Subcutaneous adipose tissue (tissue), 4 donors: ENCODE data around the gene ALOX12B. TPM values are rescaled to one million over a fixed set of nuclear protein-coding genes. Genes with fewer than 3 reads are reported as not detected.

Source experiments
- CTCF ChIP-seq: fragments of 450-650 bp; IDR thresholded peaks from one replicate; pipeline ENCODE4 v1.5.1; 2016; ENCODE audit warnings: low read depth, mild to moderate bottlenecking, control low read depth, antibody characterized with exemption, moderate library complexity
- total RNA-seq, 4 donors: library from RNA; depleted of rRNA; stranded (reverse); fragments of >200 nt; gene quantifications; one replicate each; pipeline ENCODE4 v1.1.0, GENCODE V29; 2016

ALOX12B gene
- total RNA-seq, 4 donors from 2014 or later = not detected

GRCh38 chr17:8046306-8046928 is 41.1 kb downstream of the ALOX12B start:
- TF ChIP-seq CTCF = no peak

GRCh38 chr17:8044819-8045810 is 42.4 kb downstream of the ALOX12B start:
- TF ChIP-seq CTCF = no peak

GRCh38 chr17:8041979-8042378 is 45.5 kb downstream of the ALOX12B start:
- TF ChIP-seq CTCF = no peak

GRCh38 chr17:8041249-8041928 is 46.1 kb downstream of the ALOX12B start:
- TF ChIP-seq CTCF = no peak

GRCh38 chr17:8039611-8040168 is 47.8 kb downstream of the ALOX12B start:
- no peak for TF ChIP-seq CTCF

- TF ChIP-seq CTCF = no peak
Measured at GRCh38 chr17:8038954-8039610, 48.4 kb downstream of the ALOX12B start, which contains the start of gene ALOX15B. TSS of gene ALOX15B (plus strand) at chr17:8039059. CDS start at chr17:8039156, 97 bp downstream.
